DND-41 (cell line): ENCODE data around the gene KCND3.

ENCODE experiments used
- EZH2 ChIP-seq: IDR thresholded peaks from 3 replicates; pipeline ENCODE4 v1.6.1; 2012; ENCODE audit warnings: borderline replicate concordance, low read depth, mild to moderate bottlenecking, moderate library complexity, low read length, inconsistent platforms; ENCODE audit not compliant: severe bottlenecking
- TF ChIP-seq, protein P1 (sequence below): IDR thresholded peaks from 2 replicates; pipeline ENCODE4 v1.5.1; 2012; ENCODE audit warnings: borderline replicate concordance, low read length, moderate library complexity, mild to moderate bottlenecking; ENCODE audit not compliant: poor library complexity, severe bottlenecking; ENCODE audit errors: extremely low read depth

DNA sequence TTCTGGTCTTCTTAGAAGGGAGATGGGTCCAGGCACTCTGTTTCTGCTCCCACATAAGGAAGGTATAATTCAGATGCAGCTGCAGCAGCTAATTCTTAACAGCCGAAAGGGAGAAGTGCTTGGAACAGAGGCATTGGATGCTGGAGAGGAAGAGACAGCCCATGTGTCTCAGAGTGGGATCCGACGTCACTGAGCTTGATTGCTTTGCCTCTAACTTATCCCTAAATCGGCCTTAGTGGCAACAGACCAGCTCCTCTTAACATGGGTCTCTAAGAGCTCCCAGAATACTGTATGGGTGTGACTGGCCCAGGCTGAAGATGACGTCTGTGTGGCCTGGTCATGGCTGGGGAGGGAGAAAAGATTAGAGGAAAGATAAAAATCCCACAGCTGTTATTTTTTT, 40.7 kb upstream of the KCND3 start:
- TF ChIP-seq, protein P1, sequence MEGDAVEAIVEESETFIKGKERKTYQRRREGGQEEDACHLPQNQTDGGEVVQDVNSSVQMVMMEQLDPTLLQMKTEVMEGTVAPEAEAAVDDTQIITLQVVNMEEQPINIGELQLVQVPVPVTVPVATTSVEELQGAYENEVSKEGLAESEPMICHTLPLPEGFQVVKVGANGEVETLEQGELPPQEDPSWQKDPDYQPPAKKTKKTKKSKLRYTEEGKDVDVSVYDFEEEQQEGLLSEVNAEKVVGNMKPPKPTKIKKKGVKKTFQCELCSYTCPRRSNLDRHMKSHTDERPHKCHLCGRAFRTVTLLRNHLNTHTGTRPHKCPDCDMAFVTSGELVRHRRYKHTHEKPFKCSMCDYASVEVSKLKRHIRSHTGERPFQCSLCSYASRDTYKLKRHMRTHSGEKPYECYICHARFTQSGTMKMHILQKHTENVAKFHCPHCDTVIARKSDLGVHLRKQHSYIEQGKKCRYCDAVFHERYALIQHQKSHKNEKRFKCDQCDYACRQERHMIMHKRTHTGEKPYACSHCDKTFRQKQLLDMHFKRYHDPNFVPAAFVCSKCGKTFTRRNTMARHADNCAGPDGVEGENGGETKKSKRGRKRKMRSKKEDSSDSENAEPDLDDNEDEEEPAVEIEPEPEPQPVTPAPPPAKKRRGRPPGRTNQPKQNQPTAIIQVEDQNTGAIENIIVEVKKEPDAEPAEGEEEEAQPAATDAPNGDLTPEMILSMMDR = no peak
- no peak for TF ChIP-seq EZH2
